Testis (tissue), 2 donors: ENCODE results near the gene CDYL2.

ENCODE experiments used
- CTCF ChIP-seq, 3 experiments: fragments of 450-650 bp in 2 of 3; fragments of 200-600 bp in 1 of 3; sonication (generic) in 1 of 3; IDR thresholded peaks; one replicate each; pipeline ENCODE4 v1.5.1; 2016 to 2019; ENCODE audit warnings: antibody characterized with exemption in 3 of 3, mild to moderate bottlenecking in 2 of 3, moderate library complexity in 1 of 3
- POLR2A ChIP-seq: fragments of 450-650 bp; IDR thresholded peaks from one replicate; pipeline ENCODE4 v1.6.1; 2017; ENCODE audit warnings: antibody characterized with exemption, mild to moderate bottlenecking, moderate library complexity

DNA sequence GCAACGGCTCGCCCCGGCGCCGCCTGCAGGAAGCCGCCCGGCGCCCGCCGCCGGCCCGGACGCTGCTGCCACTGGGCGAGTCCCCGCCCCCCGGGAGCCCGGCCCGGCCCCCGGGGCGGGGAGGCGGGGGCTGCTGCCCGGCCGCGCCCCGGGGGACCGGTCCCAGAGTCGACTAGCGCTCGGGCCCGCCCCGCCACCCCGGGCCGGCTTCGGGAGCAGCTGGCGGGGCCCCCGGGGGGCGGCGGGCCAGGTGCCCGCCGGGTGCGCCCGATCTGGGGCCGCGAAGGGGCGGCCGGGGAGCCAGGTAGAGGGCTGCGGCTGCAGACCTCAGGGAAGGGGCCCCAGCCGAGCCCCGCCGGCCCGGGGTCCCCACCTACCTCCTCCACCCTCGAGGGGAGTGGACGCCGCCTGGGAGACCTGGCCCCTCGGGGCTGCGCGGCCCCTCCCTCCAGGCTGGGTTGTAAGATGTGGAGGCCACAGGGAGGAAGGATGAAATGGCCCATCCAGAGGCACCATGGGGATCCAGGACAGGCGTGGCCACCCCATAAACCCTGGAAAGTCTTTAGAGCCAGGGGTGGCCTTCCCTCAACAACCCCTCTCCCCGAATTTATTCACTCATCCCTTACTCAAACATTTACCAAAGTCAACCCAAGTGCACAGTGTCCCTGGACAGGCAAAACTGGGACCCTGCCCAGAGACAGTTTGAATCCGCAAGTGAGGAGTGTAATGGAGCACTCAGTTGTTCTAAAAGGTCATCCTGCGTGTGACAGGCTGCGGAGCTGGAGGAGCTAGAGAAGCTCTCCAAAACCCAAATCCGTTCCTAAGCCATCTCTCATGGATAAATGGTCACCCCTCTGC is at the start of gene CDYL2:
- TF ChIP-seq POLR2A (no peak), CTCF (IDR thresholded peaks at IDR 0.05) (no peak)
